Mesenchymal stem cell (in vitro differentiated cells and primary cell): ENCODE results near the gene GARNL3.

Experiments used
- DNase-seq: peaks from one replicate; pipeline ENCODE4 v3.0.0-alpha.2; 2013
- H2AFZ ChIP-seq: one replicate; pipeline ENCODE4 v1.6.1; 2013; ENCODE audit warnings: low read depth, mild to moderate bottlenecking, control low read depth, inconsistent platforms, low read length, moderate library complexity
- H2AK5ac ChIP-seq: 2 replicates; pipeline ENCODE4 v1.6.1; 2013; ENCODE audit warnings: low read length, moderate library complexity, mild to moderate bottlenecking, inconsistent platforms; ENCODE audit not compliant: severe bottlenecking
- H2BK120ac ChIP-seq: one replicate; pipeline ENCODE4 v1.6.1; 2013; ENCODE audit warnings: low read depth, mild to moderate bottlenecking, inconsistent platforms, low read length, moderate library complexity
- H2BK12ac ChIP-seq, 2 experiments: one replicate each; pipeline ENCODE4 v1.6.1; 2013; ENCODE audit warnings: inconsistent platforms in 2 of 2, low read length in 2 of 2, mild to moderate bottlenecking in 2 of 2, moderate library complexity in 2 of 2, control low read depth in 1 of 2
- H2BK15ac ChIP-seq: one replicate; pipeline ENCODE4 v1.6.1; 2013; ENCODE audit warnings: mild to moderate bottlenecking, low read depth, inconsistent platforms; ENCODE audit not compliant: poor library complexity, severe bottlenecking
- H2BK5ac ChIP-seq: 2 replicates; pipeline ENCODE4 v1.6.1; 2013; ENCODE audit warnings: low read depth, mild to moderate bottlenecking, low read length, control low read depth, inconsistent platforms; ENCODE audit not compliant: poor library complexity, severe bottlenecking
- H3K14ac ChIP-seq, 2 experiments: one replicate each; pipeline ENCODE4 v1.6.1; 2013; ENCODE audit warnings: inconsistent platforms in 2 of 2, low read length in 2 of 2, control low read depth in 1 of 2, mild to moderate bottlenecking in 1 of 2, moderate library complexity in 1 of 2
- H3K18ac ChIP-seq, 2 experiments: one replicate each; pipeline ENCODE4 v1.6.1; 2013; ENCODE audit warnings: inconsistent platforms in 2 of 2, low read length in 2 of 2, control low read depth in 1 of 2, low read depth in 1 of 2, mild to moderate bottlenecking in 1 of 2
- H3K23ac ChIP-seq, 2 experiments: one replicate each; pipeline ENCODE4 v1.6.1; 2013; ENCODE audit warnings: inconsistent platforms in 2 of 2, low read length in 2 of 2, mild to moderate bottlenecking in 2 of 2, moderate library complexity in 2 of 2, control low read depth in 1 of 2
- H3K27ac ChIP-seq: 2 replicates; pipeline ENCODE4 v1.5.1; 2013; ENCODE audit warnings: mild to moderate bottlenecking, moderate library complexity, low read length, control low read depth, inconsistent platforms; ENCODE audit not compliant: poor library complexity, severe bottlenecking
- H3K27me3 ChIP-seq, 2 experiments: 2 replicates each; pipeline versions ENCODE4 v1.6.1 to v1.7.0; 2013; ENCODE audit warnings: low read length in 2 of 2, mild to moderate bottlenecking in 2 of 2, moderate library complexity in 2 of 2, control low read depth in 1 of 2, inconsistent platforms in 1 of 2; ENCODE audit not compliant: control insufficient read depth in 1 of 2, insufficient read depth in 1 of 2
- H3K36me3 ChIP-seq, 2 experiments: 2 replicates each; pipeline versions ENCODE4 v1.6.1 to v1.7.0; 2013; ENCODE audit warnings: low read length in 2 of 2, control low read depth in 1 of 2, inconsistent platforms in 1 of 2, low read depth in 1 of 2, mild to moderate bottlenecking in 1 of 2; ENCODE audit not compliant: insufficient read depth in 2 of 2, control insufficient read depth in 1 of 2
- H3K4ac ChIP-seq, 2 experiments: one replicate each; pipeline ENCODE4 v1.6.1; 2013; ENCODE audit warnings: inconsistent platforms in 2 of 2, low read length in 2 of 2, mild to moderate bottlenecking in 2 of 2, moderate library complexity in 2 of 2, control low read depth in 1 of 2, low read depth in 1 of 2
- H3K4me1 ChIP-seq: 2 replicates; pipeline ENCODE4 v1.6.1; 2013; ENCODE audit warnings: low read depth, low read length, control low read depth; ENCODE audit not compliant: control insufficient read depth, insufficient read depth
- H3K4me2 ChIP-seq: 2 replicates; pipeline ENCODE4 v1.6.1; 2013; ENCODE audit warnings: low read length, mild to moderate bottlenecking, inconsistent platforms; ENCODE audit not compliant: poor library complexity, severe bottlenecking
- H3K4me3 ChIP-seq, 2 experiments: 2 replicates each; pipeline versions ENCODE4 v1.5.1 to v1.7.0; 2013; ENCODE audit warnings: low read length in 2 of 2, mild to moderate bottlenecking in 2 of 2, control low read depth in 1 of 2, low read depth in 1 of 2; ENCODE audit not compliant: insufficient read depth in 1 of 2
- H3K79me1 ChIP-seq: replicated peaks from 2 replicates; pipeline ENCODE4 v1.6.1; 2013; ENCODE audit warnings: mild to moderate bottlenecking, control low read depth, low read length, inconsistent platforms; ENCODE audit not compliant: poor library complexity, severe bottlenecking
- H3K9ac ChIP-seq: 2 replicates; pipeline ENCODE4 v1.7.0; 2013; ENCODE audit warnings: mild to moderate bottlenecking, low read length, moderate library complexity
- H3K9me3 ChIP-seq: 2 replicates; pipeline ENCODE4 v1.7.0; 2013; ENCODE audit warnings: mild to moderate bottlenecking, low read length; ENCODE audit not compliant: control insufficient read depth
- H4K8ac ChIP-seq: one replicate; pipeline ENCODE4 v1.6.1; 2013; ENCODE audit warnings: inconsistent platforms, mild to moderate bottlenecking, low read length, moderate library complexity
- H4K91ac ChIP-seq: one replicate; pipeline ENCODE4 v1.6.1; 2013; ENCODE audit warnings: mild to moderate bottlenecking, low read length, inconsistent platforms
- WGBS: methylation state at CpG from one replicate; pipeline ENCODE4 v1.1.7; 2013; ENCODE audit warnings: mixed read lengths; 5-methylcytosine and 5-hydroxymethylcytosine counted together

GARNL3 gene

GRCh38 chr9:127253446-127253845 is 11.1 kb upstream of the GARNL3 start:
- Histone ChIP-seq H3K14ac (no peak overlapping the region), H4K91ac (no peak overlapping the region), H3K36me3 (no peaks in the 10 kb centered on the region), H3K4me3 (no peak overlapping the region), H3K4ac (no peak overlapping the region), H2AFZ (no peak overlapping the region), H2BK5ac (no peak overlapping the region), H2BK15ac (no peak overlapping the region), H3K4me2 (no peak overlapping the region), H3K18ac (no peak overlapping the region), H3K27me3 (peaks cover 0 to 45% of the 10 kb centered on the region in 2 experiments), H3K79me1 (peaks cover 1% of the 10 kb centered on the region), H2BK12ac (no peak overlapping the region), H2BK120ac (no peak overlapping the region), H3K9ac (no peak overlapping the region), H3K4me1 (no peaks in the 10 kb centered on the region), H3K27ac (no peak overlapping the region), H3K23ac (no peak overlapping the region), H4K8ac (no peak overlapping the region), H3K9me3 (no peaks in the 10 kb centered on the region), H2AK5ac (no peak overlapping the region)
- WGBS: 57% methylated on average over 2 of the region's 2 CpGs
- no peak for DNase-seq

- H4K8ac ChIP-seq: no peak overlapping the region
- no peak overlapping the region for H3K4me3 ChIP-seq
- H3K36me3 ChIP-seq: no peaks in the 10 kb centered on the region
- no peak overlapping the region for H2BK12ac ChIP-seq
- H3K27me3 ChIP-seq: peaks cover 0 to 46% of the 10 kb centered on the region in 2 experiments
- no peaks in the 10 kb centered on the region for H3K9me3 ChIP-seq
- no peak overlapping the region for H2BK120ac ChIP-seq
- no peaks in the 10 kb centered on the region for H3K79me1 ChIP-seq
- H2BK15ac ChIP-seq: no peak overlapping the region
- H2AK5ac ChIP-seq: no peak overlapping the region
- H2BK5ac ChIP-seq: no peak overlapping the region
- no peak overlapping the region for H3K14ac ChIP-seq
- no peaks in the 10 kb centered on the region for H3K4me1 ChIP-seq
- no peak overlapping the region for H3K4ac ChIP-seq
- DNase-seq: no peak
- H3K18ac ChIP-seq: no peak overlapping the region
- no peak overlapping the region for H3K27ac ChIP-seq
- no peak overlapping the region for H3K23ac ChIP-seq
- no peak overlapping the region for H3K9ac ChIP-seq
- no peak overlapping the region for H4K91ac ChIP-seq
- H3K4me2 ChIP-seq: no peak overlapping the region
- H2AFZ ChIP-seq: no peak overlapping the region
Observed at GRCh38 chr9:127255692-127256091, 8.9 kb upstream of the GARNL3 start.

GRCh38 chr9:127256324-127256723 is 8.2 kb upstream of the GARNL3 start:
- Histone ChIP-seq H2BK15ac (no peak overlapping the region), H2BK12ac (no peak overlapping the region), H3K27me3 (peaks cover 0 to 40% of the 10 kb centered on the region in 2 experiments), H2AK5ac (no peak overlapping the region), H2BK5ac (no peak overlapping the region), H3K4me2 (no peak overlapping the region), H4K91ac (no peak overlapping the region), H3K9ac (no peak overlapping the region), H3K18ac (no peak overlapping the region), H3K79me1 (no peaks in the 10 kb centered on the region), H3K23ac (no peak overlapping the region), H4K8ac (no peak overlapping the region), H2BK120ac (no peak overlapping the region), H2AFZ (no peak overlapping the region), H3K14ac (no peak overlapping the region), H3K27ac (no peak overlapping the region), H3K4me3 (no peak overlapping the region), H3K4me1 (no peaks in the 10 kb centered on the region), H3K9me3 (no peaks in the 10 kb centered on the region), H3K4ac (no peak overlapping the region), H3K36me3 (no peaks in the 10 kb centered on the region)
- 93% methylated on average over 3 of the region's 5 CpGs for WGBS
- no peak for DNase-seq

- Histone ChIP-seq H2AFZ (no peak overlapping the region), H3K4me3 (no peak overlapping the region)
- 73% methylated on average over 7 of the region's 7 CpGs for WGBS
Observed at GRCh38 chr9:127258606-127259471, 5.7 kb upstream of the GARNL3 start.

More at GRCh38 chr9:127258606-127259471, 5.7 kb upstream of the GARNL3 start:
- peaks cover 1% of the 10 kb centered on the region for H3K79me1 ChIP-seq
- H4K91ac ChIP-seq: no peak overlapping the region
- H3K27me3 ChIP-seq: peaks cover 0 to 48% of the 10 kb centered on the region in 2 experiments
- no peak for DNase-seq
- H3K14ac ChIP-seq: no peak overlapping the region
- no peak overlapping the region for H3K9ac ChIP-seq
- H3K9me3 ChIP-seq: no peaks in the 10 kb centered on the region
- no peak overlapping the region for H2BK12ac ChIP-seq
- H3K36me3 ChIP-seq: no peaks in the 10 kb centered on the region
- H3K27ac ChIP-seq: no peak overlapping the region
- no peak overlapping the region for H2AK5ac ChIP-seq
- no peak overlapping the region for H4K8ac ChIP-seq
- H3K4me2 ChIP-seq: no peak overlapping the region
- no peak overlapping the region for H3K4ac ChIP-seq
- H3K4me1 ChIP-seq: no peaks in the 10 kb centered on the region
- H2BK15ac ChIP-seq: no peak overlapping the region
- no peak overlapping the region for H3K18ac ChIP-seq
- no peak overlapping the region for H2BK120ac ChIP-seq
- H3K23ac ChIP-seq: no peak overlapping the region
- no peak overlapping the region for H2BK5ac ChIP-seq
